BLaER1 (cell line): ENCODE measurements around the gene NUAK1.

Experiments
- H3K27ac ChIP-seq: shearing (Covaris generic); formaldehyde crosslinking; 2 replicates; pipeline ENCODE4 v1.8.1; 2022
- H3K27me3 ChIP-seq: shearing (Covaris generic); formaldehyde crosslinking; 2 replicates; pipeline ENCODE4 v1.8.1; 2022
- H3K36me3 ChIP-seq: shearing (Covaris generic); formaldehyde crosslinking; 2 replicates; pipeline ENCODE4 v1.8.1; 2022
- H3K4me1 ChIP-seq: shearing (Covaris generic); formaldehyde crosslinking; 2 replicates; pipeline ENCODE4 v1.8.1; 2022
- H3K4me2 ChIP-seq: shearing (Covaris generic); formaldehyde crosslinking; 2 replicates; pipeline ENCODE4 v1.8.1; 2022
- H3K4me3 ChIP-seq: shearing (Covaris generic); formaldehyde crosslinking; 2 replicates; pipeline ENCODE4 v1.8.1; 2022
- H3K9ac ChIP-seq: shearing (Covaris generic); formaldehyde crosslinking; 2 replicates; pipeline ENCODE4 v1.8.1; 2022
- H3K9me3 ChIP-seq: shearing (Covaris generic); formaldehyde crosslinking; 2 replicates; pipeline ENCODE4 v1.8.1; 2022
- H4K20me1 ChIP-seq: shearing (Covaris generic); formaldehyde crosslinking; 2 replicates; pipeline ENCODE4 v1.8.1; 2022
- Cebpa-rat ChIP-seq: shearing (Covaris generic); IDR thresholded peaks from 2 replicates; pipeline ENCODE4 v1.8.1; 2022

NUAK1 gene

DNA sequence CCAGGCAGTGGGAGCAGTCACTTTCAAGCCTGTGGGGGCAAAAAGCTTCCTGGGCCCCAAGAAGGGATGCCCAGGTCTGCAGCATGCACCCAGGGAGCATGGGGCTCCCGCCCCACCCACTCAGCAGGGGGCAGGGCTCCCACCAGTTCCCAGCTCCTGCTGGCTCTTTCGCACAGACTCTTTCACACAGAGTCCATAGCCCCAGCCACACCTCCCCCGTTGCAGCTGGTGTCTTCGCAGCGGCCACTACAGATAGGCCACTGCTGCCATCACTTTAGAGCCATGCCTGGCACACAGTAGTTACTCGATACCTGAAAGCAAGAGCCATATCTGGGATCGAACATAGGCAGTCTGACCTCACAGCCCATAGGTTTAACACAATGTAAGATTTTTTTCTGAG is 98.2 kb downstream of the NUAK1 start:
- Histone ChIP-seq H3K36me3 (no peaks in the 10 kb centered on the region), H4K20me1 (no peaks in the 10 kb centered on the region), H3K4me2 (no peak overlapping the region), H3K27ac (no peak overlapping the region), H3K9me3 (peaks cover 16% of the 10 kb centered on the region), H3K9ac (no peak overlapping the region), H3K4me1 (no peaks in the 10 kb centered on the region), H3K27me3 (no peaks in the 10 kb centered on the region), H3K4me3 (no peak overlapping the region)
- TF ChIP-seq Cebpa-rat = no peak

DNA sequence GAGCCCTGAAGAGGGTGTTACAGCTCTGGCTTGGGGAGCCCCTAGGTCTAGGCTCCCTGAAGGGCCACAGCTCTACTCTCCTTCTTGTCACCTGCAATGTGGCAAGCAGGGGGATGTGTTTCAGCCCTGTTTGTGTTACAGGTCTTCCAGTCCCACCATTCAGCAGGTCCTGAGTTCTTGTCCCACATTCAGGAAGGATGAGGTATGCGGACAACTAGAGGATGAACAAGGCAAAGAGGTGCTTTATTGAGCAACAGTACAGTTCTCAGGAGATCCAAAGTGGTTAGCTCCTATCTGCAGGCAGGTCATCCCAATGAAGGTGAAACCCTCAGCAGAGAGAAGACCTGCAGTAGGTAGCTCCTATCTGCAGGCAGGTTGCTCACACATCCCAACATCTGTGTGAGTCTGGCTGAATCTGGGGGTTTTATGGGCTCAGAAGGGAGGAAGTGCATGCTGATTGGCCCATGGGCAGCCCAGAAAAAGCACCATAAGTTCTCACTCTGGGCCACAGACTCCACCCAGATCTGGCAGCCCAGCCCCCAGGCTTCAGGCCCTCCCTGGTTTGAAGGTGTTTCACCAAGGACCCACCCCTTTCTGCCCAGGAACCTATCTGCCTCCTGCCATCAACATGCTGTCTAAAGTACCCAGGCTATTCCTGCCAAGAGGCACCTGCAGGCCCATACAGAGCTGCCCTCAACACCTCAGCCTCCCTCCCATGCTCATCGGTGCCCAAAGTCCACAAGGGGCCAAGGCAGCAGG is 98.9 kb downstream of the NUAK1 start:
- Histone ChIP-seq H3K4me1 (no peaks in the 10 kb centered on the region), H4K20me1 (no peaks in the 10 kb centered on the region), H3K4me3 (no peak overlapping the region), H3K36me3 (no peaks in the 10 kb centered on the region), H3K27ac (no peak overlapping the region), H3K9ac (no peak overlapping the region), H3K9me3 (peaks cover 16% of the 10 kb centered on the region), H3K4me2 (no peak overlapping the region), H3K27me3 (no peaks in the 10 kb centered on the region)
- TF ChIP-seq Cebpa-rat = no peak

DNA sequence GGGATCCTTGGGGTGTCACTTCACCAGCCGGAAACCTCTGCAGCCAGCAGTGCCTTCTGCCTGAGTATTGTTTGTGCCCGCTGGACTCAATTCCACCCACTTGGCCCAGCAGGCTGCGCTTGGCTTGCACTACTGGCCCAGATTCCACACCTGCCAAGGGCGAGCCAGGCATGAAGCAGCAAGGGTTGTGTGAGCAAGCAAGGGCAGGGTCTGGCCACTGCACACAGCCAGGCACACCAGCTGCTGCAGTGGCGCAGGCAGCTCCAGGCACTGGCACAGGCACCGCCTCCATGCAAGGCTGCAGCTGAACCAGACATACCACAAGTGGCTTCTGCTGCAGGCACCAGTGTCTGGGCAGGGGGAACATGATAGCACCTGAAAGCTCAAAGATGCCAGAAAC is 99.5 kb downstream of the NUAK1 start:
- Histone ChIP-seq H4K20me1 (no peaks in the 10 kb centered on the region), H3K9ac (no peak overlapping the region), H3K4me2 (no peak overlapping the region), H3K27me3 (no peaks in the 10 kb centered on the region), H3K4me3 (no peak overlapping the region), H3K9me3 (peaks cover 16% of the 10 kb centered on the region), H3K27ac (no peak overlapping the region), H3K36me3 (no peaks in the 10 kb centered on the region), H3K4me1 (no peaks in the 10 kb centered on the region)
- TF ChIP-seq Cebpa-rat = no peak

DNA sequence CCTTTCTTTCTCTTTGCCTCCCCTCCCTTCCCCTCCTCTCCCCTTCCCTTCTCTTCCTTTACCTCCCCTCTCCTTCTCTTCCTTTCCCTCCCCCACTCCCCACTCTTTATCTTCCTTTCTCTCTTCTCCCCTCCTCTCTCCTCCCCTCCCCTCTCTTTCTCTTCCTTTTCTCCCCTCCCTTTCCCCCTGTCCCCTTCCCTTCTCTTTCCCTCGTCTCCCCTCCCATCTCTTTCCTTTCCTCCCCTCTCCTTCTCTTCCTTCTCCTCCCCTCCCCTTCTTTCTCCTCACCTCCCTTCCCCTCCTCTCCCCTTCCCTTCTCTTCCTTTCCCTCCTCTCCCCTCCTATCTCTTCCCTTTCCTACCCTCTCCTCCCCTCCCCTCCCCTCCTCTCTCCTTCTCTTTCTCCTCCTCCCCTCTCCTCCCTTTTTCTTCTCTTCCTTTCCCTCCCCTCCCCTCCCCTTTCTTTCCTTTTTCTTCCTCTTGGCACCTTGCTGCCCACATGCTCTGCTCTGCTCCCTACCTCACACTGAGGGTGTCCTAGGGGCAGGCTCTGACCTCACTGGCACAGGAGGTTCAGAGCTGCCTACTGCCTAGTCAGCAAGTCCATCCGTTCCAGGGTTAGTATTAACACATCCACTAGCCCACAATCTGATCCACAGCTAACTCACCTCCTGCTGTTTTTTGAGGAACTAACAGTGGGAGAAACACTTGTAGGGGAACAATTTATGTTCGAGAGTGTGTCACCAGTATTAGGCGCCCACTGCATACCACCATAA is 101.0 kb downstream of the NUAK1 start:
- TF ChIP-seq Cebpa-rat = no peak
- H3K9ac ChIP-seq = no peak overlapping the region
- no peak overlapping the region for H3K4me2 ChIP-seq
- H3K9me3 ChIP-seq = peaks cover 16% of the 10 kb centered on the region
- no peaks in the 10 kb centered on the region for H3K36me3 ChIP-seq
- no peaks in the 10 kb centered on the region for H3K27me3 ChIP-seq
- H3K4me1 ChIP-seq = no peaks in the 10 kb centered on the region
- no peak overlapping the region for H3K27ac ChIP-seq
- H3K4me3 ChIP-seq = no peak overlapping the region
- no peaks in the 10 kb centered on the region for H4K20me1 ChIP-seq

DNA sequence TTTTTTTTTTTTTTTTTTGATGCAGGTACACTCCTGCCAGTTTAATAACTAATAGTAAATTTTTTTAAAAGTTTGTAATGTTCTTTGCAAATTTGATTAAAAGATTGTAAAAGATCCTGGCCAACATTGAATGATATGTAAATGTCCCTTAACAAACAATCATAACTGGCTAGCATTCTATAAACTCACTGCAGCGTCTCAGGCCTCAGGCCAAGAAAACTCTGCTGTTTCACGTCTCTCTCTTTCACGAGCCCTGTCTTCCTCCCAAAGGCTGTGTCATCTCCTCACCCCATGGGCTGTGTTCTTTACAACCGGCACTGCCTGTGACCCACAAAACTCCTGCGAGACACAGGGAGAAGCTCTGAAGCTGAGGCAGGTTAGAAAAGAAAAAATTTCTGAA is 103.3 kb downstream of the NUAK1 start:
- Histone ChIP-seq H3K4me2 (no peak overlapping the region), H3K27ac (no peak overlapping the region), H4K20me1 (no peaks in the 10 kb centered on the region), H3K27me3 (no peaks in the 10 kb centered on the region), H3K9me3 (peaks cover 13% of the 10 kb centered on the region), H3K36me3 (no peaks in the 10 kb centered on the region), H3K9ac (no peak overlapping the region), H3K4me1 (no peaks in the 10 kb centered on the region), H3K4me3 (no peak overlapping the region)
- TF ChIP-seq Cebpa-rat = no peak

DNA sequence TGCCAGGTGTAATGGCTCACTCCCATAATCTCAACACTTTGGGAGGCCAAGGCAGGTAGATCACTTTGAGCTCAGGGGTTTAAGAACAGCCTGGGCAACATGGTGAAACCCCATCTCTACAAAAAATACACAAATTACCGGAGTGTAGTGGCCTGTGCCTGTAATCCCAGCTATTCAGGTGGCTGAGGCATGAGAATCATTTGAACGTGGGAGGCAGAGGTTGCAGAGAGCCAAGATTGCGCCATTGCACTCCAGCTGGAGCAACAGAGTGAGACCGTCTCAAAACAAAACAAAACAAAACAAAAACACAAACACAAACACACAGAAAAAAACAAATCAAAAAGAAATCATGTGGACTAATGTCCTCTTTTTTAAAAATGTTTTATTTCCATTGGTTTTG is 104.4 kb downstream of the NUAK1 start:
- Histone ChIP-seq H3K36me3 (no peaks in the 10 kb centered on the region), H3K9me3 (peaks cover 2% of the 10 kb centered on the region; the same call in 1 of the 2 replicates), H3K4me2 (no peak overlapping the region), H3K4me3 (no peak overlapping the region), H3K9ac (no peak overlapping the region), H4K20me1 (no peaks in the 10 kb centered on the region), H3K4me1 (no peaks in the 10 kb centered on the region), H3K27me3 (no peaks in the 10 kb centered on the region), H3K27ac (no peak overlapping the region)
- TF ChIP-seq Cebpa-rat = no peak

DNA sequence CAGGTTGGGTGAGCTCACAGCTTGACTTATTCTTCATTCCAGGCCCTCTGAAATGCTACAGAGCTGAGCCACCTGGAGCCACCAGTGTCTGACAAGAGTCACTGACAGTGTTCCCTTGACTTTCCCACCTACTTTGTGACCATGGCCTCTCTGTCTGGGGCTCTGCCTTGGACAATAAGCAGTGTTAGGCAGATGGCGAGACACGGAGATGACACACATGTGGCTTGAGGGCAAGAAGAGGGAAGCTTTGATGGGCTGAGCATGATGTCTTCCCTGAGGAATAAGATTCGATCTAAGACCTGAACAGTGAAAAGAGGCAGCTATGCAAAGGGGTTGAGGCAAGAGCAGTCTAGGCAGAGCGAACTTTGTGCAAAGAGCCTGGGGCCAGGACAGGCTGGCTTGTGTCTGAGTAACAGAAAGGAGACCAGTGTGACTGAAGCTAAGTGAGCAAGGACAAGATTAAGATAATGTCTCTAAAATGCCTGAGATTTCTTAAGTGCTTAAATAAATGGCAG is 105.5 kb downstream of the NUAK1 start:
- Histone ChIP-seq H3K27me3 (no peaks in the 10 kb centered on the region), H3K9ac (no peak overlapping the region), H3K4me2 (no peak overlapping the region), H3K4me1 (no peaks in the 10 kb centered on the region), H3K36me3 (no peaks in the 10 kb centered on the region), H3K4me3 (no peak overlapping the region), H3K27ac (no peak overlapping the region), H3K9me3 (no peaks in the 10 kb centered on the region), H4K20me1 (no peaks in the 10 kb centered on the region)
- no peak for TF ChIP-seq Cebpa-rat

DNA sequence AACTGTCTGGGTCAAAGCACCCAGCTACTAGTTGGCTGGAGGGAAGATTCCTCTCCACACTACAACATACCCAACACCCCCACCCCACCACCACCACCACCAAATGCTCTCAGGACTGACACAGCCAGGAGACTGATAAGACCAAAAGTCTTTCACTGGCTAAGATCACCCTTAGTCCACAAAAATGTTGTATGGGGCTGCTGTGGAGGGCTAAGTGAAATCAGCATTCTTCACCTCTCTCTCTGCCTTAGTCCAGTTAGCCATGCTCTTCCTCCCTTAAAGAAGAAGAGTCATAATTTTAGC is 106.2 kb downstream of the NUAK1 start:
- H3K27me3 ChIP-seq = no peaks in the 10 kb centered on the region
- H3K36me3 ChIP-seq = no peaks in the 10 kb centered on the region
- H3K4me2 ChIP-seq = no peak overlapping the region
- H3K4me3 ChIP-seq = no peak overlapping the region
- H4K20me1 ChIP-seq = no peaks in the 10 kb centered on the region
- H3K9ac ChIP-seq = no peak overlapping the region
- H3K4me1 ChIP-seq = no peaks in the 10 kb centered on the region
- no peaks in the 10 kb centered on the region for H3K9me3 ChIP-seq
- TF ChIP-seq Cebpa-rat = no peak
- no peak overlapping the region for H3K27ac ChIP-seq

DNA sequence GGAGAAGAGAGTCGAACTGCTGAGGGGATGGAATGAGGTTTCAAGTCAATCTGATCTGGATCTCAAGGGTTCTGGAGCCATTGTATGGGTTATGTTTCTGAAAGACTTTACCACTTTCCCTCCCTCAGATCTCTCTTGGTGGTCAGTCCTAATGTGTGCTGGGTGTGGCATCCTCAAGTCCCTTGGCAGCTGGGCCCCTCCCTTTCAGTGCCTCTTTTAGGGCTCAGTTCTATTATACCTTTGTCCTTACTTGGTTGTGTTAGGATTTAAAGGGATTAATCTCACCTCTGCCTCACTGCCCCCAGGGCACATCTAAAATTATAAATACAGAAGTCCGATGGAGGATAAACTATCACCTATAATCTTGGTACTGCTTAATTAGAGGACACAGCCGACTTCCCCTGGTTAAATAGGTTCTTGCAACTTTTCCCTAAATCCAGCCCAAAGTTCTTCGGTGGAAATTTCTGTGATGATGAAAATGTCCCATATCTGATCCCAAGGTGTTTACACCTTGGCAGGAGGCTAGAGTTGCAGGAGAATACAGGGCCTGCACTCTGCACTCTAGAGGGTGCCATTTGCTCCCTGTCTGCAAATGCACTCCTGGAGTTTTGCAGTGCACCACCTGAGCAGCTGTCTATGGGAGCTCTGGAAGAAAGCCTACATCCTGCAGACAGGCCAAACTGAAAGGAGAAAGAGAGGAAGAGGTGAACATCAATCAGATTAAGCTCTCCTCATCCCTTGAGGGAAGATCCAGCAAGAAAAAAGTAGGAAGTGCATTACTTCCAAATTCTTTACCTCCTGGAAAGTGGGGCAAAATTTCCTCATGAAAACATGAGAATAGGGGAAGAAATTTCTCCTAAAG is 106.8 kb downstream of the NUAK1 start:
- Histone ChIP-seq H3K4me1 (no peaks in the 10 kb centered on the region), H4K20me1 (no peaks in the 10 kb centered on the region), H3K9ac (no peak overlapping the region), H3K36me3 (no peaks in the 10 kb centered on the region), H3K27ac (no peak overlapping the region), H3K9me3 (no peaks in the 10 kb centered on the region), H3K4me2 (no peak overlapping the region), H3K4me3 (no peak overlapping the region), H3K27me3 (no peaks in the 10 kb centered on the region)
- no peak for TF ChIP-seq Cebpa-rat
